Activated CD4-positive, alpha-beta T cell treated with anti-CD3 and anti-CD28 coated beads, Interleukin-2, amount 10 ng/mL, durations not matched to agents 24 days and 14 days (primary cell): Measurements from ENCODE around the gene TRPC4. TPM values are rescaled to one million over a fixed set of nuclear protein-coding genes. Genes with fewer than 3 reads are reported as not detected.

Experiments
- DNase-seq: peaks from one replicate; pipeline ENCODE4 v3.0.0; 2022
- H3K27ac Mint-ChIP-seq: one replicate; pipeline ENCODE4 v1.8.0; 2022; ENCODE audit warnings: mild to moderate bottlenecking, mixed read lengths
- H3K27me3 Mint-ChIP-seq: one replicate; pipeline ENCODE4 v1.8.0; 2022; ENCODE audit warnings: mixed read lengths
- H3K36me3 Mint-ChIP-seq: one replicate; pipeline ENCODE4 v1.8.0; 2022; ENCODE audit warnings: low read depth, mild to moderate bottlenecking, mixed read lengths
- H3K4me1 Mint-ChIP-seq: one replicate; pipeline ENCODE4 v1.8.0; 2021; ENCODE audit warnings: mixed read lengths
- H3K4me3 Mint-ChIP-seq: one replicate; pipeline ENCODE4 v1.8.0; 2022; ENCODE audit warnings: mild to moderate bottlenecking, moderate library complexity, mixed read lengths
- H3K9me3 Mint-ChIP-seq: one replicate; pipeline ENCODE4 v1.8.0; 2021; ENCODE audit warnings: mixed read lengths
- intact Hi-C: fragments of 100-400 bp; cut with micrococcal nuclease; formaldehyde crosslinking; loops from one replicate; pipeline ENCODE4 v1.15.1; 2023
- total RNA-seq: library from RNA; stranded (reverse); gene quantifications from 2 replicates; pipeline ENCODE4 v1.2.3, GENCODE V29; 2022

Gene TRPC4
- not detected in 2 replicates for total RNA-seq

DNA sequence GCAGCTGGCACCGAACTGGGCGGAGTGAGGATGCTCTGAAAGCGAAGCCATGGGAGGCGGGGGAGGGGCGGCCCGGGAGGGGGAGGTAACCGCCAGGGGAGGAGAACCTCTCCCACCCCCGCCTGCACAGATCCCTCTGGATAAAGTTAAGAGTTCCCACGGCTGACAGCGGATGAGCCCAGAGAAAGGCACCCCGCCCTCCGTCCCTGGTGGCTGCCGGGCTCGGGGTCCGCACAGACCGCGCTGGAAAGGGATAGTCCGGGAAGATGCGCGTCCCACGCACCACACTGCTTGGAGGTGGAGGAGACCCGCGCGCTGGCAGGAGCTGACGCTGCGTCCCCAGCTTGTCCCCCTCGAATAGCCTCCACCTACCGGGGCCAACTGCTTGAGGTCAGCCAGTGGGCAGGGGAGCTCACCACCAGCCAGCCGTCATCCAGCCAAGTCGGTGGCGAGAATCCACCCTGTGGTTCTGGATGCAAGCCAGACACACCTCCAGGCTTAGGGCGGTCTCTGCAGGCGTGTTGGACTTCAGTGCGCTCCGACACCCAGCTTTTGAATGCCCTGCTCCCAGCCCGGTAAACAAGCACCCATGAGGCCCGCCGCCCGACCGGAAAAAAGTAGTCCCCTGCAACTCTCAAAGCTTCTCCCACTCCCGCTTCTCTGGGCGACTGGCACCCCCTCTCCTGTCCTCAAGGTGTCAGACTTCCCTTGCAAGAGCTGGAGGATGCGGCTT, at the start of gene TRPC4:
Gene TRPC4, minus strand, starts transcription at position 17 of the 733 bp plus-strand sequence. CDS start 86,439 bp downstream, outside the sequence.
- intact Hi-C loops: no loop called here
- H3K36me3 Mint-ChIP-seq: no peaks in the 10 kb centered on the region
- peaks cover 27% of the 10 kb centered on the region for H3K27me3 Mint-ChIP-seq
- peak within 1 kb of the TSS; percentile 12 for H3K27ac Mint-ChIP-seq
- no peaks in the 10 kb centered on the region for H3K9me3 Mint-ChIP-seq
- H3K4me1 Mint-ChIP-seq: peaks cover 3% of the 10 kb centered on the region
- DNase-seq: no peak
- H3K4me3 Mint-ChIP-seq: peak within 1 kb of the TSS; percentile 21

DNA sequence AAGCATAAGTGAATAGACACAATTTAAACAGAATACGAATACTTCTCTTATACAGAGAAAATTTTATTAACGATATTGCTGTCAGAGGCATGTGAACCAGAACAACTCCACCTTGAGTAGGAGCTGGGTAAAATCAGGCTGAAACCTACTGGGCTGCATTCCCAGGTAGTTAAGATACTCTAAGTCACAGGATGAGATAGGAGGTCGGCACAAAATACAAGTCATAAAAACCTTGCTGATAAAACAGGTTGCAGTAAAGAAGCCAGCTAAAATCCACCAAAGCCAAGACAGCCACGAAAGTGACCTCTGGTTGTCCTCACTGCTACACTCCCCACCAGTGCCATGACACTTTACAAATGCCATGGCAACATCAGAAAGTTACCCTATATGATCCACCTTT, 49.2 kb upstream of the TRPC4 start:
- Mint-ChIP-seq H3K4me1 (no peaks in the 10 kb centered on the region), H3K27me3 (no peaks in the 10 kb centered on the region), H3K4me3 (no peak overlapping the region), H3K9me3 (no peaks in the 10 kb centered on the region), H3K27ac (no peak overlapping the region), H3K36me3 (no peaks in the 10 kb centered on the region)
- DNase-seq: no peak
- intact Hi-C loops: no loop called here

DNA sequence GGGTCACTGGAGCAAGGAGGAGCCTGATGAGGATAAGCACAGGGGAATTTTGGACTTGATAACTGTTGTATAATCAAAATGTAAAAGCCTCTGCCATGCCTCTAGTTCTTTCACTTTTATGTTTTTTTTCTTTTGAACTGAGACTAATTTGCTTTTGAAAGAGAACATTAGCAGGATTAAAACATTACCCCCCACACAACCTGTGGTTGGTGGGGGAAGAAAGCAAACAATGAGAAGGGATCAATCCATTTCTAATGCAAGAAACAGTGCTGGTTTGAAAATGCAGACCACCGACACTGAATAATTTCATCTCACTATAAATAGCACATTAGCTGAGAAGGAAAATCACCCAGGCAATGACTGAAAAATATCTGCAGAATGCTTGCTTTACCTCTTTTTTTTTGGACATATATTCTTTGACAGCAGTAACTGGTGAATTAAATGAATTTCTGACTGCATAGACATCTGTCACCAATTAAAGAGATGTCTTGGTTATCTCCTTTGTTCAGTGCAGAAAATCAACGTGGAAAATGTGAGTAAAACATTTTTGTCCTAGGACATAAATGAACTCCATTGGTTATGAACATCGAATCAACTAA, 48.6 kb upstream of the TRPC4 start:
- Mint-ChIP-seq H3K27ac (no peak overlapping the region), H3K27me3 (no peaks in the 10 kb centered on the region), H3K9me3 (no peaks in the 10 kb centered on the region), H3K36me3 (no peaks in the 10 kb centered on the region), H3K4me1 (no peaks in the 10 kb centered on the region), H3K4me3 (no peak overlapping the region)
- intact Hi-C loops: no loop called here
- DNase-seq: no peak

DNA sequence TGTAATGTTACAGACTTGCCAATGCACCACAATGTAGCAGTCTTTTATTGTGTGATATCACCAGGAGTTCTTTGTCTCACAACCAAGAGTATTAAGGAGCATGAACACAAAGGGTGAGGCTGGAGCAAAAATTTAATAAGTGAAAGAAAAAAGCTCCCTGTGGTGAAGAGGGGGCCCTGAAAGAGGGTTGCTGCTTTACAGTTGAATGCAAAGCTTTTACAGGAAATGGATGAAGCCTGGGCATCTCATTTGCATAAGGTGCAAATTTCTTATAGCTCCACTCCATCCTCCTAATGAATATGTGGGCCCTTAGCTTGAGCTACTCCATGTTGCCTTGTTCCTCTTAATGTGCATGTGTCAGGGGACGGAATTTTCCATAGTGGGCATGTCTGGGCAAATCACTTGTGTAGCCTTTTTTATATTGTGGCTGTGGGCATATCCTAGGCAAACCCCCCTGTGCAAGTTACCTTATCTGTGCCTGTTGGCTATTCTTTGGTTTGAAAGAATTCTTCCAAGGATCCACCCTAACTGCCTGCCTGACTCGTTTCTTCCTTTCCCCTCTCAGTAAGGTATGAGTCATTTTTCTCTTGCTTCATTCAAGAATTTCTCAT, 45.3 kb upstream of the TRPC4 start:
- Mint-ChIP-seq H3K4me3 (no peak overlapping the region), H3K9me3 (no peaks in the 10 kb centered on the region), H3K27me3 (no peaks in the 10 kb centered on the region), H3K27ac (no peak overlapping the region), H3K36me3 (no peaks in the 10 kb centered on the region), H3K4me1 (no peaks in the 10 kb centered on the region)
- no peak for DNase-seq
- intact Hi-C loops: no loop called here

DNA sequence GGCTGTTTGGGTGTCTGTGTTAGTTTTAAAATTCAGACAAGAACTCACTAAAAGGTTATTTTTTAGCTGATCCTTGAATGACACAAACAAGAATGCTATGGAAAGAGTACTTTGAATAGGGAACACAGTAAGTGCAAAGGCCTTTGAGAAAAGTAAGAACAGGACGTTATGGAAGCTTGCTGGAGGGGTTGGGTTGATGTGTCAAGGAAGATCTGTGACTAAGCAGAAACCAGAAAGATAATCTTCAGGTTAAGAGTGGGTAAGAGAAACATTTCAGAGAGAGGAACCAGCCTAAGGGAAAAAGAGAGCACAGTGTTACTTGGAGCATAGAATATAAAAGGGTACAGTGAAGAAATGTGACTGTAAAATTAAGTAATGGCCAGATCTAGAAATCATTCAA, 41.2 kb upstream of the TRPC4 start:
- Mint-ChIP-seq H3K36me3 (no peaks in the 10 kb centered on the region), H3K9me3 (no peaks in the 10 kb centered on the region), H3K27me3 (no peaks in the 10 kb centered on the region), H3K4me1 (no peaks in the 10 kb centered on the region), H3K27ac (no peak overlapping the region), H3K4me3 (no peak overlapping the region)
- DNase-seq: no peak
- intact Hi-C loops: no loop called here

DNA sequence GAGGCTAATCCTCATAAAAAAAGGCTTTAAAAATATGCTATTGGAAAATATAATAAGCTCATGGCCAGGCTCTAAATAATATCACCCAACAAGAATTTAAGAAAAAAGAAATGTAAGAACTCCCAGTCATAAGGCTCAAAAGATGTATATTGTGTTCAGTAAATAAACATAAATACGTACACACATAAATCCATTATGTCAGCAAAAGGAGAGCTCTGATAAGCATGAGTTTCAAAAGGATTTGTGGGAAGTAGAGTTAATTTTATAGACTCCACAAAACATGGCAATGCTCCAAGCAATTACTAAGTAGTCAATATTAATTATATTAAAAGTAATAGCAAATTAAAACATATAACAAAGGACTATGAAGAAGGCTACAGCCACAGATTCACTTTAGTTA, 37.3 kb upstream of the TRPC4 start:
- intact Hi-C loops: no loop called here
- no peak for DNase-seq
- peaks cover 4% of the 10 kb centered on the region for H3K9me3 Mint-ChIP-seq
- no peak overlapping the region for H3K4me3 Mint-ChIP-seq
- H3K4me1 Mint-ChIP-seq: no peaks in the 10 kb centered on the region
- H3K27me3 Mint-ChIP-seq: no peaks in the 10 kb centered on the region
- no peaks in the 10 kb centered on the region for H3K36me3 Mint-ChIP-seq
- no peak overlapping the region for H3K27ac Mint-ChIP-seq

DNA sequence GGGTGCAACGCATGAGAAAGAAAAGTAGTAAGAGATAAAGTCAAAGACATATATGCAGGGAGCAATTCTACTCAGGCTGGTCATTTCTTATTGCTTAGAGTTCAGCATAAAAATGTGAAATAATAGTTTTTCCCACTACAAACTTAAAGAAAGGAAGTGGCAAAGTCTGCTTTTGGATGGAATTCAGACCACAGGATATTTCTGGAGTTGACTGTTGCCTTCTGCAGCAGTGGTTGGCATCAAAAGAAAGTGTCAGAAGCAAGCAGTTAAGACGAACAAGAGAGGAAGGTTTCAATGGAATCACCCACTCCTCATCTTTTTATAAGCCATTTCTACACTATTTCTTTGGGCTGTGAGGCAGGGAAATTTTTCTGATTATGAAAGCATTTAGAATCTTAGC, 36.2 kb upstream of the TRPC4 start:
- Mint-ChIP-seq H3K9me3 (peaks cover 6% of the 10 kb centered on the region), H3K4me3 (no peak overlapping the region), H3K36me3 (no peaks in the 10 kb centered on the region), H3K4me1 (no peaks in the 10 kb centered on the region), H3K27ac (no peak overlapping the region), H3K27me3 (no peaks in the 10 kb centered on the region)
- intact Hi-C loops: no loop called here
- DNase-seq: no peak

DNA sequence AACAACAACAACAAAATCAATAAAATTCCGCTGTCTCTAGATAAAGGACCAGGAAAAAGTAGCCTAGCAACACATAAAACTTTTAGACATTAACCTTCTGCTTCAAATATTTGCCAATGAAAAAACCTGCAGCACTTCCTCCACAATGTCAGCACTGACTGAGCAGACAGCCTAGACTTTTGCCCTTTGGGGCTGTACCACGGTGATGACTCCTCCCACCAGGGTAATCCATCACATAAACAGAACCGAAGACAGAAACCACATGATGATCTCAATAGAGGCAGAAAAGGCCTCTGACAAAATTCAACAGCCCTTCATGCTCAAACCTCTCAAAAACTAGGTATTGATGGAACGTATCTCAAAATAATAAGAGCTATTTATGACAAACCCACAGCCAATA, 30.2 kb upstream of the TRPC4 start:
- intact Hi-C loops: no loop called here

DNA sequence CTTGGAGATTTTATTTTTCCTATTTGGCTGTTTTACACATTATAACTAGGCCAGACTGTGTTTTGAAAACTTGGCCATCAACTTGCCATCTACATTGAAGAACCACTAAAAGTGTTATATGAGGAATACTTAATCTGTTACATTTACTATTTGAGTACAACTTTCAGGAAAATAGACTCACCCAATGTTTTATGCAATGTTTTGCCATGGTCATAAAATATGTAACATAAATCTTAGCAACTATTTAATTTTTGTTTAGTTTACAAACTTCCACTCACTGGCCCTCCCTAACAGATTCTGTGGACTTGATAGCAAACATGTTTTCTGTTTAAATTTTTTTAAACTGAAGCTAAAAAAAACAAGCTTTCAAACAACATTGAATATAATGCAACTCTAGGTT, 23.7 kb upstream of the TRPC4 start:
- H3K4me1 Mint-ChIP-seq: no peaks in the 10 kb centered on the region
- intact Hi-C loops: no loop called here
- H3K27me3 Mint-ChIP-seq: no peaks in the 10 kb centered on the region
- no peaks in the 10 kb centered on the region for H3K9me3 Mint-ChIP-seq
- DNase-seq: no peak
- no peaks in the 10 kb centered on the region for H3K36me3 Mint-ChIP-seq
- no peak overlapping the region for H3K4me3 Mint-ChIP-seq
- H3K27ac Mint-ChIP-seq: no peak overlapping the region

More for the DNA sequence above, 30.2 kb upstream of the TRPC4 start:
- H3K9me3 Mint-ChIP-seq: peaks cover 10% of the 10 kb centered on the region
- no peak for DNase-seq
- H3K27me3 Mint-ChIP-seq: no peaks in the 10 kb centered on the region
- no peak overlapping the region for H3K4me3 Mint-ChIP-seq
- no peaks in the 10 kb centered on the region for H3K4me1 Mint-ChIP-seq
- H3K27ac Mint-ChIP-seq: no peak overlapping the region
- no peaks in the 10 kb centered on the region for H3K36me3 Mint-ChIP-seq

DNA sequence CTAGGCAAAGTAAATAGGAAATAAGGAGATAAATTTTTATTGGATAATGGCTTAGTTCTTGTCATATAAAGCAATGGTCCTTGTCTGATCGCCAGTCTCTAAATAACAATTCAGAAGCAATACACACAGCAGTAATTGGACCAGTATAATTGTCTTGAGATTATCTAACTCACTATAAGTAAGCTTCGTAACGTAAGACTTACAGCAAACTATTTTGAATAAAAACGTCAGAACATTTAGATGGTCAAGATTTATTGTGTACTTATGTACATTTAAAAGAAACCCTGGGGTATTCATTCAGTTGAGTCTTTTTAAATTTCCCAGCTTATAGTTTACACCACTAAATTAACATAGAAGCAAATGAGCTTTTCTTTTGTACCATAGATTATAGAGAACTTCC, 20.2 kb upstream of the TRPC4 start:
- Mint-ChIP-seq H3K9me3 (no peaks in the 10 kb centered on the region), H3K36me3 (no peaks in the 10 kb centered on the region), H3K27ac (no peak overlapping the region), H3K27me3 (no peaks in the 10 kb centered on the region), H3K4me3 (no peak overlapping the region), H3K4me1 (no peaks in the 10 kb centered on the region)
- intact Hi-C loops: no loop called here
- no peak for DNase-seq

DNA sequence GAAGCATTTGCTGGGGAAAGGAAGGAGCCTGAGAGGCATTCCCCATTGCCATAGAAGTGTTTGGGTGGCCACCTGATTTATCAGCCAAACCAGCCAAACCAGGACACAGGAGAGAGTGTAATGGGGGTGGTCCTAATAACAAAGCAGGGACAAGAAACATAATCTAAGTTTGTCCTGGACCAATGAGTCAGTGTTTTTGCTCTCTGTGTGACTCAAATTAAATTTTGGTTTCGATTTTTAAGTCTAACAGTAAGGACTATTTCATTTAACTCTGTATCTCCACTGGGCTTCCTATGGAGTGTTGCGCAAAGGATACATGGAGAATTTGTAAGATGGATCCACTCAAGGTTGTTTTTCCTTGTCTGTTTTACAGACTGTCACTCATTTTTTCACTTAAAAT, 19.5 kb upstream of the TRPC4 start:
- Mint-ChIP-seq H3K27me3 (no peaks in the 10 kb centered on the region), H3K4me3 (no peak overlapping the region), H3K9me3 (no peaks in the 10 kb centered on the region), H3K27ac (no peak overlapping the region), H3K36me3 (no peaks in the 10 kb centered on the region), H3K4me1 (no peaks in the 10 kb centered on the region)
- no peak for DNase-seq
- intact Hi-C loops: no loop called here

DNA sequence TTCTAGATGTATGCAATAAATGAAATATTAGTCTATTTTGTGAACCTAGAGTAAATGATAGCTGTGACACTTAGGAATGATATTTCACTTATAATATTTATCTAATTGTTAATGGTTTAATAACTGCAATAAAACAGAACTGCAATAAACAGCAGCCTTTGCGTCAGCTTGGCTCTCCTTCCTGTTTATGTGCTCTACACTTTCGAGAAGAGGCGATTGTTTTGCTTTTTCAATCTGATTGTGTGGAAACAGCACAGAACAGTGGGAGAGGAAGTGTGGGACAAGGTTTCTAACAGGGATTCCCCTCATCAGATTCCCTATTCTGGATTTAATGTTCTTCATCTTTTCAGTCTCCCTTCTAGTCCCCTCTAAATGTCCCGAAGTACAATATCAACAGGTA, 17.3 kb upstream of the TRPC4 start:
- H3K36me3 Mint-ChIP-seq: no peaks in the 10 kb centered on the region
- H3K27ac Mint-ChIP-seq: no peak overlapping the region
- H3K4me3 Mint-ChIP-seq: no peak overlapping the region
- DNase-seq: no peak
- no peaks in the 10 kb centered on the region for H3K4me1 Mint-ChIP-seq
- H3K9me3 Mint-ChIP-seq: no peaks in the 10 kb centered on the region
- intact Hi-C loops: no loop called here
- no peaks in the 10 kb centered on the region for H3K27me3 Mint-ChIP-seq

DNA sequence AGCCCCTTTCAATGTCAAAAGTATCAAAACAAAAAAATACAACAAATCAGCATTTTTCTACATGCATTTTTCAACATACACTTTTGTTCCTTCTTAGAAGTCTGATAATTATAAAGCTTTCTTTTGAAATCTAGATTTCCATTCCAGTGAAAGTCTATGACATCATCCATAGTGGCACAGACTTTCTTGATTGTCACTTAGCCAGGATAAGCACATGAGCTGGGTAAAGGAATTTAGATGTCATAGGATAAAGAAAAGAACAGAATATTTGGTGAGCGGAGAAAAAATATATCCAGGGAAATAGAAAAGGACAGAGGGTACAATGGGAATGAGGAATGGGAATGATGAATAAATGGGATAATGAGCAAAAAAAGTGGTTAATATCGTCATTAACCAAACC, 15.1 kb upstream of the TRPC4 start:
- intact Hi-C loops: no loop called here
- H3K4me1 Mint-ChIP-seq: no peaks in the 10 kb centered on the region
- H3K27me3 Mint-ChIP-seq: no peaks in the 10 kb centered on the region
- H3K4me3 Mint-ChIP-seq: no peak overlapping the region
- no peak for DNase-seq
- H3K27ac Mint-ChIP-seq: no peak overlapping the region
- H3K9me3 Mint-ChIP-seq: no peaks in the 10 kb centered on the region
- no peaks in the 10 kb centered on the region for H3K36me3 Mint-ChIP-seq

DNA sequence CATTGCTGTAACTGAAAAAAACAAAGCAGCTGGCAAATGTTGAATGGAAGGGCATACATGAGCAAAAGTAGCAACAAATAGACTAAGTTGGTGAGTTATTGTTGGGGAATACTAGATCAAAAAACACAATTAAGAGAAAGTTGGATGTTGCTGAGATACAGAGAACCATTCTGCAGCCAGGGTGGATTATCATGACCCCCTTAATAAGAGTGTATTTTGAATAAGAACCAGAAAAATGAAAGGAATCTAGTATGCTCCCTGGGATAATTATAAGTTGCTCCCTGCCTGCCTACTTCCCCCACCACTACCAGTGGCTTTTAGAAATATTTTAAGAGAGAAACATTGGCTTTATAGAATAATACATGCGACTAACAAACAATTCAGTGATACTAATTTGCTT, 14.5 kb upstream of the TRPC4 start:
- Mint-ChIP-seq H3K27ac (no peak overlapping the region), H3K9me3 (no peaks in the 10 kb centered on the region), H3K36me3 (no peaks in the 10 kb centered on the region), H3K4me3 (no peak overlapping the region), H3K4me1 (no peaks in the 10 kb centered on the region), H3K27me3 (no peaks in the 10 kb centered on the region)
- intact Hi-C loops: no loop called here
- DNase-seq: no peak
